Caco-2 (cell line): ENCODE results near the gene RAD54L. TPM values are rescaled to one million over a fixed set of nuclear protein-coding genes. Genes with fewer than 3 reads are reported as not detected.

ENCODE experiments used
- BruUV-seq: library from RNA; stranded (reverse); fragments of 400-500 nt; replicated peaks from 2 replicates; lab custom pipeline; 2021; lab: Mats Ljungman, UMichigan
- CTCF ChIA-PET: fragments of 300-600 bp; sonication (Branson Sonifier 250); formaldehyde crosslinking; loops from one replicate; lab custom pipeline; 2022; ENCODE audit warnings: antibody characterized with exemption; lab: Charles Lee
- POLR2A ChIA-PET: fragments of 300-600 bp; sonication (Branson Sonifier 250); formaldehyde crosslinking; loops from one replicate; lab custom pipeline; 2022; ENCODE audit warnings: antibody characterized with exemption; lab: Charles Lee
- DNase-seq, 2 experiments: peaks; one replicate each; pipeline versions ENCODE4 v3.0.0 to v3.0.0-alpha.2; 2020 to 2022
- H3K27me3 ChIP-seq: replicated peaks from 2 replicates; pipeline ENCODE4 v1.6.0; 2011; ENCODE audit warnings: low read length; ENCODE audit not compliant: control insufficient read depth, insufficient read depth
- H3K36me3 ChIP-seq: 2 replicates; pipeline ENCODE4 v1.5.1; 2011; ENCODE audit warnings: low read length; ENCODE audit not compliant: control insufficient read depth, insufficient read depth
- H3K4me1 ChIP-seq: fragments of 250-450 bp; sonication (Bioruptor Pico); 2 replicates; pipeline ENCODE4 v1.5.1; 2020; ENCODE audit warnings: mild to moderate bottlenecking
- H3K4me3 ChIP-seq: 2 replicates; pipeline ENCODE4 v1.5.1; 2011; ENCODE audit warnings: low read depth, mild to moderate bottlenecking, control low read depth, low read length
- H3K9me3 ChIP-seq: fragments of 250-450 bp; sonication (Bioruptor Pico); 2 replicates; pipeline ENCODE4 v1.5.1; 2020; ENCODE audit warnings: mild to moderate bottlenecking, moderate library complexity
- H3K27ac Mint-ChIP-seq: one replicate; pipeline ENCODE4 v1.8.0; 2022; ENCODE audit warnings: mixed read lengths; ENCODE audit not compliant: unreplicated experiment
- H3K27me3 Mint-ChIP-seq: one replicate; pipeline ENCODE4 v1.8.0; 2022; ENCODE audit warnings: mixed read lengths; ENCODE audit not compliant: insufficient read depth, unreplicated experiment
- H3K36me3 Mint-ChIP-seq: one replicate; pipeline ENCODE4 v1.8.0; 2022; ENCODE audit warnings: mild to moderate bottlenecking, mixed read lengths; ENCODE audit not compliant: insufficient read depth, unreplicated experiment
- H3K4me1 Mint-ChIP-seq: one replicate; pipeline ENCODE4 v1.8.0; 2022; ENCODE audit warnings: low read depth, mixed read lengths; ENCODE audit not compliant: unreplicated experiment
- H3K4me3 Mint-ChIP-seq: one replicate; pipeline ENCODE4 v1.8.0; 2022; ENCODE audit warnings: mild to moderate bottlenecking, moderate library complexity, mixed read lengths; ENCODE audit not compliant: unreplicated experiment
- H3K9me3 Mint-ChIP-seq: one replicate; pipeline ENCODE4 v1.8.0; 2022; ENCODE audit warnings: mixed read lengths; ENCODE audit not compliant: unreplicated experiment
- intact Hi-C: fragments of 100-400 bp; cut with micrococcal nuclease; formaldehyde crosslinking; loops from one replicate; pipeline ENCODE4 v1.10.0; 2022; ENCODE audit not compliant: unreplicated experiment
- total RNA-seq: library from RNA; stranded (reverse); gene quantifications from 2 replicates; pipeline ENCODE4 v1.2.3, GENCODE V29; 2022
- TF ChIP-seq, protein P1 (sequence below), 2 experiments: fragments of 200-600 bp in 1 of 2; IDR thresholded peaks; 1 replicate in 1 of 2; 2 replicates in 1 of 2; pipeline versions ENCODE4 v1.5.1 to v1.8.0; 2011 to 2022; ENCODE audit warnings: antibody characterized with exemption in 1 of 2, control low read depth in 1 of 2, inconsistent platforms in 1 of 2, low read depth in 1 of 2, low read length in 1 of 2, mild to moderate bottlenecking in 1 of 2, moderate library complexity in 1 of 2; ENCODE audit not compliant: insufficient read depth in 1 of 2, severe bottlenecking in 1 of 2, unreplicated experiment in 1 of 2

RAD54L gene
- total RNA-seq, 1 experiment from 2014 or later, result 29.1 TPM

DNA sequence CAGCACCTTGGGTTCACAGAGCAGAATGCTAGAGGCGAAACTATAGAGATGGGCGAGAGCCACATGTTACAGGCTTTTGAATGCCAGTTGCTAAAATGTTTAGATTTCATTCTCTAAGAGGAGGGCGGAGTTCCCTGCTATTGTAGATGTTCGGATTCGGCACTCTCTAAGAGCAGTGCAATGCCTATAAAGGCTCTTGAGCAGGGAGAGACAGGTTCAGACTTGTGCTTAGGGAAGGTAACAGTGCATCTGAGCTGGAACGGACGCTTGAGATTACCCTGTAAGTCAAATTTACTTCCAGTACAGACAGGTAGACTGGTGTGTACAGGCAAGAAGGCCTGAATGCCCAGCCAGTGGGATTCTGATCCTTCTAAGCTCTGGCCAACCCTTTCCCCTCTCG is 29.1 kb upstream of the RAD54L start:
- Mint-ChIP-seq H3K27ac (no peak overlapping the region), H3K4me1 (no peaks in the 10 kb centered on the region), H3K27me3 (no peaks in the 10 kb centered on the region), H3K36me3 (no peaks in the 10 kb centered on the region), H3K4me3 (no peak overlapping the region), H3K9me3 (no peaks in the 10 kb centered on the region)
- TF ChIP-seq, protein P1, sequence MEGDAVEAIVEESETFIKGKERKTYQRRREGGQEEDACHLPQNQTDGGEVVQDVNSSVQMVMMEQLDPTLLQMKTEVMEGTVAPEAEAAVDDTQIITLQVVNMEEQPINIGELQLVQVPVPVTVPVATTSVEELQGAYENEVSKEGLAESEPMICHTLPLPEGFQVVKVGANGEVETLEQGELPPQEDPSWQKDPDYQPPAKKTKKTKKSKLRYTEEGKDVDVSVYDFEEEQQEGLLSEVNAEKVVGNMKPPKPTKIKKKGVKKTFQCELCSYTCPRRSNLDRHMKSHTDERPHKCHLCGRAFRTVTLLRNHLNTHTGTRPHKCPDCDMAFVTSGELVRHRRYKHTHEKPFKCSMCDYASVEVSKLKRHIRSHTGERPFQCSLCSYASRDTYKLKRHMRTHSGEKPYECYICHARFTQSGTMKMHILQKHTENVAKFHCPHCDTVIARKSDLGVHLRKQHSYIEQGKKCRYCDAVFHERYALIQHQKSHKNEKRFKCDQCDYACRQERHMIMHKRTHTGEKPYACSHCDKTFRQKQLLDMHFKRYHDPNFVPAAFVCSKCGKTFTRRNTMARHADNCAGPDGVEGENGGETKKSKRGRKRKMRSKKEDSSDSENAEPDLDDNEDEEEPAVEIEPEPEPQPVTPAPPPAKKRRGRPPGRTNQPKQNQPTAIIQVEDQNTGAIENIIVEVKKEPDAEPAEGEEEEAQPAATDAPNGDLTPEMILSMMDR (IDR thresholded peaks at IDR 0.05; ENCODE audit: insufficient read depth in 1 of 2, low read depth in 1 of 2, low read length in 1 of 2, severe bottlenecking in 1 of 2, unreplicated experiment in 1 of 2), result no peak
- DNase-seq, result no peak
- Histone ChIP-seq H3K36me3 (no peaks in the 10 kb centered on the region), H3K27me3 (no peaks in the 10 kb centered on the region), H3K9me3 (no peaks in the 10 kb centered on the region), H3K4me3 (no peak overlapping the region), H3K4me1 (no peaks in the 10 kb centered on the region; the same call in 1 of the 2 replicates)
- ChIA-PET CTCF (no interaction called here), POLR2A (no interaction called here)
- no TSS peak for BruUV-seq
- intact Hi-C loops, result no loop called here

DNA sequence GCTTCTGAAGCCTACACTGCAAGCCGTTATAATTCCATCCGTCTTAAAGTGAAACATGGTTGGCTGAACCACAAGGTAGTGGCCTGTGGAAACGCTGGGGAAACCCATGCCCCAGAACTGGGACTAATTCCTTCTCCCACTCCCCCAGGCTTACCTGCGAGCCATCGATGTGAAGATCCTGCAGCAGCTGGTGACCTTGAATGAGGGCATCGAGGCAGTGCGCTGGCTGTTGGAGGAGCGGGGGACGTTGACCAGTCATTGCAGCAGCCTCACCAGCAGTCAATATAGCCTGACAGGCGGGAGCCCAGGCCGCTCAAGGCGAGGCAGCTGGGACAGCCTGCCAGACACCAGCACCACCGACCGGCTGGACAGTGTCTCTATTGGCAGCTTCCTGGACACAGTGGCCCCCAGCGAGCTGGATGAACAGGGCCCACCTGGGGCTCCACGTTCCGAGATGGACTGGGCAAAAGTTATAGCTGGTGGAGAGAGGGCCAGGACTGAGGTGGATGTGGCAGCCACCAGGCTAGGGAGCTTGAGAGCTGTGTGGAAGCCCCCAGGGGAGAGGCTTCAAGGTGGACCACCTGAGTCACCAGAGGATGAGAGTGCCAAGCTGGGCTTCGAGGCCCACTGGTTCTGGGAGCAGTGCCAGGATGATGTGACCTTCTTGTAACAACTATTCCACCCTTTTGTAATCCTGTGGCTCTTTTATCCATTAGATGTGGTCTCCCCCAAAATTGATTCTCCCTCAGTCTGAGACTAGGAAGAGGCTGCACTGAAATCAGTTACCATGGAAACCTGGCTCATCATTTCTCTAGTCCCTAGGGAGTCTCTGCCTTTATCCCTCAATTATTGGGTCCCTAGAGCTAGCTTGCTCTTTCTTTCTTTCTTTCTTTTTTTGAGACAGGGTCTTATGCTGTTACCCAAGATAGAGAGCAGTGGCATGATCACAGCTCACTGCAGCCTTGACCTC is 27.7 kb upstream of the RAD54L start:
- no peaks in the 10 kb centered on the region for H3K4me1 Mint-ChIP-seq
- intact Hi-C loops, result no loop called here
- no TSS peak for BruUV-seq
- no peak overlapping the region for H3K27ac Mint-ChIP-seq
- CTCF ChIA-PET, result interaction anchor here (0.6 kb wide), 1 partner anchor 17 kb away, joined by 3 read pairs; no protein-coding TSS in a partner anchor
- H3K36me3 ChIP-seq, result no peaks in the 10 kb centered on the region
- H3K4me3 ChIP-seq, result no peak overlapping the region
- no peaks in the 10 kb centered on the region for H3K27me3 Mint-ChIP-seq
- no peaks in the 10 kb centered on the region; the same call in 1 of the 2 replicates for H3K4me1 ChIP-seq
- H3K9me3 Mint-ChIP-seq, result no peaks in the 10 kb centered on the region
- no peak for DNase-seq
- no peaks in the 10 kb centered on the region for H3K36me3 Mint-ChIP-seq
- H3K27me3 ChIP-seq, result no peaks in the 10 kb centered on the region
- POLR2A ChIA-PET, result no interaction called here
- TF ChIP-seq, protein P1 (IDR thresholded peaks at IDR 0.05; ENCODE audit: insufficient read depth in 1 of 2, low read depth in 1 of 2, low read length in 1 of 2, severe bottlenecking in 1 of 2, unreplicated experiment in 1 of 2), result no peak
- H3K4me3 Mint-ChIP-seq, result no peak overlapping the region
- H3K9me3 ChIP-seq, result no peaks in the 10 kb centered on the region

DNA sequence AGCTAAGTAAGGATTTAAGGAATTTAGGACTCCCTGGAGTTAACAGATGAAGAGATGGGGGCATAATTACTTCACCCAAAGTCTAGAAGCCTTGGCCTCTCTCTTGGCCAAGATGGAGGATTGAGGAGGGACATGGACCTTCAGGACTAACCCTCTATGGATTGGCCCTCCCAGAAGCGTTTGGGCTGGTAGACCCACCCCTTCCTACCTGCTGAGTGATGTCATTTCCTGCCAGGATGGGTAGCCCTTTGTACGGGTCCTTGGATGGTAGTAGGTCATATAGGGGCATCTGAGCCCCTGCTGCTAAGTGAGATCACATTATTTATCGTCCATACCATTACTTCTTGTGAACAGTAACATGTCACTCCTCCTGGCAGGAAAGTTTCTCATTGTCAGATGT is 26.8 kb upstream of the RAD54L start:
- Histone ChIP-seq H3K9me3 (no peaks in the 10 kb centered on the region), H3K36me3 (no peaks in the 10 kb centered on the region), H3K4me3 (no peak overlapping the region), H3K27me3 (no peaks in the 10 kb centered on the region), H3K4me1 (no peaks in the 10 kb centered on the region; the same call in 1 of the 2 replicates)
- intact Hi-C loops, result no loop called here
- TF ChIP-seq, protein P1 (IDR thresholded peaks at IDR 0.05; ENCODE audit: insufficient read depth in 1 of 2, low read depth in 1 of 2, low read length in 1 of 2, severe bottlenecking in 1 of 2, unreplicated experiment in 1 of 2), result no peak
- ChIA-PET POLR2A (no interaction called here), CTCF (interaction anchor here (0.6 kb wide), 1 partner anchor 18 kb away, joined by 3 read pairs; the partner anchor contains the start of gene LURAP1)
- no peak for DNase-seq
- no peaks in the 10 kb centered on the region for H3K27me3 Mint-ChIP-seq
- H3K27ac Mint-ChIP-seq, result no peak overlapping the region
- no peaks in the 10 kb centered on the region for H3K9me3 Mint-ChIP-seq
- no peak overlapping the region for H3K4me3 Mint-ChIP-seq
- no peaks in the 10 kb centered on the region for H3K4me1 Mint-ChIP-seq
- BruUV-seq, result no TSS peak
- H3K36me3 Mint-ChIP-seq, result no peaks in the 10 kb centered on the region
